Astrocyte (in vitro differentiated cells and primary cell): ENCODE data around the gene TRMT11.

Source experiments
- CTCF ChIP-seq: IDR thresholded peaks from 2 replicates; pipeline ENCODE4 v1.5.1; 2011; ENCODE audit warnings: low read depth, mild to moderate bottlenecking, inconsistent platforms, low read length, moderate library complexity; ENCODE audit not compliant: insufficient read depth
- EZH2 ChIP-seq: IDR thresholded peaks from 2 replicates; pipeline ENCODE4 v1.6.1; 2012; ENCODE audit warnings: mild to moderate bottlenecking, low read length, inconsistent platforms; ENCODE audit not compliant: insufficient read depth

- no peak for TF ChIP-seq CTCF
- no peak for TF ChIP-seq EZH2
Observed at GRCh38 chr6:125959041-125959440, 27.3 kb upstream of the TRMT11 start.
